ENCODE results near the gene TBC1D22A. TPM values are rescaled to one million over a fixed set of nuclear protein-coding genes. Genes with fewer than 3 reads are reported as not detected.
"Not testable (repeated sequence)": the region's sequence is repeated elsewhere in the genome, so short reads cannot be mapped to it uniquely, and the experiment has no call there.

The TBC1D22A gene
- total RNA-seq, 1 donor from 2014 or later: 12.5 TPM

DNA sequence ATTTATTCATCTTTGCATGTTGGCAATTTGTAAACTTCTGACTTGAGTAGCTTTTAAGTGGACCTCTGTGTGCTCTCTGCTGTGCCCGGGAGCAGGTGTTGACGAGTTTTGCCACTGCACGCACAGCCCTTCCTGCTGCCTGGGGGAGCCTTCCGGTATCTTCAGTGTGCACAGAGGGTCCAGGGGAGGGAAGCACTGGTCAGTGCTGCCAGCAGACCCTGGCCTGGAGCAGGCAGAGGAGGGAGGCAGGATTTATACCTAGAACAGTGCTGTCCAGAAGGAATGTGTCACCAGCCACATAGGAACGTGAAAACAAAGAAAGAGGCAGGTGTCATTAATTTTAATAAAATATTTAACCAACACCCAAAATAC, 403.6 kb downstream of the TBC1D22A start:
- no peak for DNase-seq (ENCODE audit: low read depth in 2 of 2)

DNA sequence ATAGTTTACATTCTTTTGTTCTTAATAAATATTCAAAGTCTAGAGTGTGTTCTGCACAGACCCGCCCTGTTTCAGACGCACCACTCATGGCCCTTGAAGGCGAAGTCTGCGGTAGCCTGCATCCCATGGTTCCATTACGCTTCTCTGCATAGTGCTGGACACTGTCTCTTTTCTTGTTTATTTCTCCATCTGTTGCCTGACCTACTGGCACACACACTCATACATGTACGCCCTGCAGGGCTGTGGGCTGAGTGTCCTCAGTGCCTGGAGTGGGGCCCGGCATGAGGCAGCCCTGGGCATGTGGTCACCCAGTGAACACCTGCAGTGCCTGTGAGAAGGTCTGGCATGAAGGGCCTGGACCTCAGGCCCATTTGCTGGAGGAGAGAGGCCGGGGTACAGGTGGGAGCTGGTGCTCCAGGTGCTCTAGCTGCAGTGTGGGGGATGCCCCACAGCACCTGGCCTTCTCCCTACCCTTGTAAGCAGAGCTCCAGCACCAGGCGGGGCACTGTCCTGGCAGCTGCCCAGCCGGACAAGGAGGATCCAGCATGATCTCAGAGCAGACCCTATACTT, 404.1 kb downstream of the TBC1D22A start:
- DNase-seq (ENCODE audit: low read depth in 2 of 2): no peak

DNA sequence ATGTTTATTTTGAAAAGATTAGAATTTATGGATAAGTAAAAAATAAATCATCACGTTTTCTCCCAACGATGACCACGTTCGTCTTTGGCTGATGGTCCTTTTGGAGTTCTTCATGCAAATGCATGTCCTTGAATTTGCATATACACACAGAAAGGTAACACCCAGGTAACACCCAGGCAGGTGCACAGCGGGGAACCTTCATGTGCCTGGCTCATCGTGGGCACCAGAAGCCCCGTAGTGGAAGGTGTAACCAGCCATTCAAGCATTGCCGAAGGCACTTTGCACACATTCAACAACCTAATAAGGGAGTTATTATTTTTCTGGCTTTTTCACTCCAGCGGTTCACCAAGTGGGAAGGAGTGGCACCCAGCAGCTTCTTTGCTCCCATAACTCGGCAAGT, 404.6 kb downstream of the TBC1D22A start:
- DNase-seq (ENCODE audit: low read depth in 2 of 2): no peak

DNA sequence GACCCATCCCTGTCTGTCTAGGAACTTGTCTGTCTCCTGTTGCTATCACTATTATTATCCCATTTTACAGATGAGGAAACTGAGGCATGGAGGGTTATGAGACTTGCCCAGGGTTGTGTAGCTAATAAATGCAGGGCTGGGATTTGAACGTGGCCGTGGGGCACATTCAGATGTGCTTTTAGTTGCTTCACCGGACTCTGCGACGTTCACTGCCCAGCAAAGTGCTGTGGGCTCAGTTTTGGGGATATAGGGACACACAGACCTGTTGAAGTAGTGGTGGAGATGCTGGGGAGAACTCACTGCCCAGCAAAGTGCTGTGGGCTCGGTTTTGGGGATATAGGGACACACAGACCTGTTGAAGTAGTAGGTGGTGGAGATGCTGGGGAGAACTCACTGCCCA, 405.5 kb downstream of the TBC1D22A start:
- not testable (repeated sequence) for DNase-seq (ENCODE audit: low read depth in 2 of 2)

DNA sequence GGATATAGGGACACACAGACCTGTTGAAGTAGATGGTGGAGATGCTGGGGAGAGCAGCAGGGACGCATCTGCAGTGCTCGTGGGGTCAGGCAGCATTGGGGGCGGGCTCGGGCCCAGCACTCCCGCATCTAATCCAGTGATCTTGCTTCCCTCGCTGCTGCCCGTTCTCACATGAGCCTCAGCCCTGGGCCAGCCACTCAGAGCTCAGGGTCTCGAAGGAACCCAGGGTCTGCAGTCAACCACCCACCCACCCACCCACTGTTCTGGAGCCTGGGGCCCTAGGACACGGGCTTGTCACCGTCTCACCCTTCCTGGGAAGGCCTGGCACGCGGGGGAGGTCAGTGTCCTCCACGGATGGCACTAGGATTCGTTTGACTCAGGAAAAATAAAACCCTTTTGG, 406.0 kb downstream of the TBC1D22A start:
- DNase-seq (ENCODE audit: low read depth in 2 of 2): no peak

DNA sequence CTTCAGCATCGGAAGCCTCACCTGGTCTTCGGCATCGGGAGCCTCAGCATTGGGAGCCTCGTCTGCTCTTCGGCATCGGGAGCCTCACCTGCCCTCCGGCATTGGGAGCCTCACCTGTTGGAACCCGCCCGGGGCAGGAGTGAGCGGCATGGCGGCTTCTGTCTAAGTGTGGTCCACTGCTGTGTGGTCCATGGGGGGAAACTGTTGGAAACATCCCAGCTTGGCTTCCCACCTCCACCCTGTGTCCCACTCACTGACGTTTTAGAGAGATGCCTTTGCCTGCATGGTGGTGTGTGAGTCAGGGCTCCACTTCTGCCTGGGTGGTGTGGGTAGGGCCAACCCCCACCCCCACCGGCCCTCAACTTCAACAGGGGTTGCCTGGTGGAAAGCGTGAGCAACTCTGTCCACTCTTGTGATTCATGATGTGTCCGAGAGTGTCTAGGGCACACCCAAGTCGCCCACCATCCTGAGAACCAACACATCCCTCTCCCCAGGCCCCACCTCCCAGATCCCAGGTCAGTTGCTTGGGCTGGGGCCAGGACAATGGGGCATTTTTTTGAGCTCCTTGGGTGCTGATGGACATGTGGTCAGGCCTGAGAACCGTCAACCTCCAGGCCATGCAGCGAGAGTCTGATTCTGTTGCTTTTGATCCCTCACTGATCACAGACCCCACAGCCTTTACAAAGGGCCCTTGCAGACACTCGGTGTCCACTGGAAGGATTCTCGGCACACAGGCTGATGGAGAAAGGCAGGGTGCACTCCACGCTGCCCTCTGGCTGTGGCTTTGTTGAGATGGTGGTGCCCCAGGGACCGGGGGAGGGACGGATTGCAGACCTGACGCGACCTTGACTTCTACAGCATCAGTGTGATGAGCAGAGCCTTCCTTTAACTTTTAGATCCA, 406.7 kb downstream of the TBC1D22A start:
- peak in 1 of 2 donors; percentile 15 for DNase-seq (ENCODE audit: low read depth in 2 of 2)

DNA sequence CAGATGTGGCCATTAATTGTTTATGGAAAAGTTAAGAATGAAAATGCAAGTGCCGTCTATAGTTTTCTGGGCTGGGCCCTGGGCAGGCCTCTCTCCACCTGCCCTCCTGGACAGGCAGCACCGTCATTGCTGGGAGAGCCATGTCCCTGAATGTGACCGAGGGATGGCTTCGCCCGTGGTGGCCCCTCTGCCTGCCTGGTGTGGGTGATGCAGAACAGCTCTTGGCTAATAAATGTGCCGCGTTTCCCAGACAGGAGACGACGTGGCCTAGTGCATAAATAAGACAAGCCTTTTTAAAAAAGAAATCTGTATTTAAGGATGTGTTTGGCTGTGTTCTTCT, 407.3 kb downstream of the TBC1D22A start:
- no peak for DNase-seq (ENCODE audit: low read depth in 2 of 2)

DNA sequence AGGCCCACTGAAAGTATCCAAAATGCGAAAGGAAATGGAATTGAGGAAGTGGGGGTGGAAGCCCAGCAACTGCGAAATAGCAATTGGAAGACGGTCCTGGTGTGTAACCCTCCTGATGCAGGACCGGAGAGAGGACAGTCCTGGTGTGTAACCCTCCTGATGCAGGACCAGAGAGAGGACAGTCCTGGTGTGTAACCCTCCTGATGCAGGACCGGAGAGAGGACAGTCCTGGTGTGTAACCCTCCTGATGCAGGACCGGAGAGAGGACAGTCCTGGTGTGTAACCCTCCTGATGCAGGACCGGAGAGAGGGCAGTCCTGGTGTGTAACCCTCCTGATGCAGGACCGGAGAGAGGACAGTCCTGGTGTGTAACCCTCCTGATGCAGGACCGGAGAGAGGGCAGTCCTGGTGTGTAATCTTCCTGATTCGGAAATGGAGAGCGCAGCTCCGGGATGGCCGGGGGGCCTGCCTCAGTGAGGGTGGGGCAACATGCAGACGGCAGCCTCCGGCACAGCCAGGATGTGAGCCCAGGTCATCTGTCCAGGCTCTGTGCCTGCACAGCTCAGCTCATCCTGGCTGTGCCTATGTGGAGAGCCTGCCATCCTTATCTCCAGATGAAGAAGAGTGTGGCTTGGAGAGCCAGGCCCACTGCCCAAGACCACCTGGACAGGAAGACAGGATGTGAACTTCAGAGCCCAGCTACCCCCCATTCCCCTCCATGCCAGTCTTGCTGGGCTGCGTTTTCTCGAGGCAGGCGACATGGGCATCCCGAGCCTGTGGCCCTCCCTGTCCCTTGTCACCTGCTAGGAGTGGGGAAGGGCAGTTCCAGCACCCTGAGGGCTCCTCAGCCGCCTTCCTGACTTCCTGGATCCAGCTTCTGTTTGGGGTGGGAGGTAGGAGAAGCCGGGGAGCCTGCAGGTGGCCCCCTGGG, 408.3 kb downstream of the TBC1D22A start:
- not testable (repeated sequence) for DNase-seq (ENCODE audit: low read depth in 2 of 2)

DNA sequence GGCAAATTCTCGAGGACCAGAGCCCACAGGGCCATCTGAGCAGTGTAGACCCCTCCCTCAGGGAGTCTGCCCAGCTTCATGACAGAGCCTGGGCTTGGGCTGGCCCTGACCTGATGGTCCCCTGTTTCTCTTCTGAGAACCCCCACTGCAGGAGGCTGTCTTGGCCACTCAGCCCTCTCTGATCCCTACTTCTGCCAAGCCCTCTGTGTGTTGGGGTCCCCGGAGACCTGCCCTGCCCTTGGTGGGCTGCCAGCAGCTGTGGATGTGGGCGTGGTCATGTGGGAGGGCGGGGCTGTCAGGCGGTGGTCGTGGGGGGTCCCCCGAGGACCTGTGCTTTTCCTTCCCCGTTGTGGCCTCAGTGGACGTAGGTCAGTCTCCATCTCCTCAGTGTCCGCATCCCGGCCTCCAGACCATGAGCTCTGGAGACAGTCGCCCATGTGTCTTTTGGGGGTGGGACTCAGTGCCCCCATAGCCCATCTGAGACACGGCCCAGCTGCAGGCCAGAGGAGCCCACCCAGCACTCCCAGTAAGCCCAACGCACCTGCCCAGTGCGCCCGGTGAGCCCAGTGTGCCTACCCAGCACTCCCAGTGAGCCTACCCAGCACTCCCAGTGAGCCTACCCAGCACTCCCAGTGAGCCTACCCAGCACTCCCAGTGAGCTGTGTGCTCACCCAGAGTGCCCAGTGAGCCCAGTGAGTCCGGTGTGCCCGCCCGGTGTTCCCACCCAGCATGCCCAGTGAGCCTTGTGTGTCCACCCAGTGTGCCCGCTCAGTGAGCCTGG, 409.2 kb downstream of the TBC1D22A start:
- no peak for DNase-seq (ENCODE audit: low read depth in 2 of 2)

DNA sequence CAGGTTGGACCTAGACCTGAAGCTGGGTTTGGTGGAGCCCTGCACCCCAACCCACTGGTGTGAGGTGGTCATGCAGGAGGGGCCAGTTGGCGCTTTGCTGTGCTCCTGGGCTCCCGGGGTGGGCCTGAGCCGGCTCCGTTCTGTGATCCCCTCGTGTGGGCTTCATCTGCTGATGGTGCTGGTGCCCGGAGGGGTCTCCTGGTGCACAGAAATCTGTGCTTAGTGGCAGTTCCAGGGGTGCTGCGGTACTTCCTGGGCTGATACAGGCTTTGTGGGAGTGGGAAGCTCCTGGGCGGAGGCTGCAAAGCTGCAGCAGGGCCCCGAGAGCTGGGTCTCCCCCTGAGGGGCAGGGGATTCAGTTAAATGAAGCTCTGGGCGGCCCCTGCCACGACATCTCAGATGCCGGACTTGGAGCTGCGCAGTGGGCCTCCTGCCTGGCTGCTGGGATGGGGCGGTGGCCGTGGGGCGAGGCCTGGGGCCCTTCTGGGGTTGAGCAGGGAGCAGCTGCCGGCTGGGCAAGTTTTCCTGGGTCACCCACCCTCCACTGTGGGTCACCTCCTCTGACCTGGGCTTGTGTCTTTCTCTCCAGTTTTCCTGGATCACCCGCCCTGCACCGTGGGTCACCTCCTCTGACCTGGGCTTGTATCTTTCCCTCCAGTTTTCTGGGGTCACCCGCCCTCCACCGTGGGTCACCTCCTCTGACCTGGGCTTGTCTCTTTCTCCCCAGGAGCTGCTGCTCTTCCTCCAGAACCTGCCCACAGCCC, 410.5 kb downstream of the TBC1D22A start:
- DNase-seq (ENCODE audit: low read depth in 2 of 2): no peak

DNA sequence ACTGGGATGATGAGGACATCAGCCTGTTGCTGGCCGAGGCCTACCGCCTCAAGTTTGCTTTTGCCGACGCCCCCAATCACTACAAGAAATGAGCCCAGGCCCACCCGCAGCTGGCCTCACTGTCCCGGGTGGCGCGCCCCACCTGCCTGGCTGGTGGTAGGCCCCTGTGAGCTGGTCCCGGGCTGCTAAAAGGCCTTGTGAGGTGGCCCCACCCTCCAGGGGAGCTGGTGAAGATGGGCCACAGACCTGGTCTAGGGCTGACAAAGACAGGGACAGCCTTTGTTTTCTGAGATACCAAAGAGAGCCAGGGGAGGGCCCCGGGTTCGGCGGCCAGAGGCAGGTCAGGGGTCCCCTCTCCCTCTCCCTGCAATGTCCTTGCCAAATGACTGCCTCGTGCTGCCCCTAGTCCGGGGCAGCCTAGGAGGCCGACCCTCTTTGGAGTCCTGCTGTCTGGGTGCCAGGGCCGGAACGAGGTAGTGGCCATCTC, 411.1 kb downstream of the TBC1D22A start:
- DNase-seq (ENCODE audit: low read depth in 2 of 2): no peak

DNA sequence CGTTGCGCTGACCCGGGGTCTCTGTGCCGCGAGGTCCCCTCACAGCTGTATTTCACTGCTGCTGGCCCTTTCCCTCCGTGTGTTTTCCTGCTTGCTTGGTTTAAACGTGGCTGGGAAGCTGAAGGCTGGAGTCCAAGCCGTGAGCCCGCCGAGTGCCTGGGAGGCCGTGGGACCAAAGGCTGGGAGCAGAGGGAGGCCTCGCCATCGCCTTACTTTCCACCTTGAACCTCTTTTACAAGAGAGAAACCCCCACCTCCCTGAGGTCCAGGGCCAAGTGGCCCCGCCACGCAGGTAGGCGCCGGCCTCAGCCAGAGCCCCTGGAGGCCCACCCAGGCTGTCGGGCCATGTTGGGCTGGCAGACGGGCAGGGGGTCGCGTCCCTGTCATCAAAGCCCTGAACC, 411.6 kb downstream of the TBC1D22A start:
- DNase-seq (ENCODE audit: low read depth in 2 of 2): no peak

DNA sequence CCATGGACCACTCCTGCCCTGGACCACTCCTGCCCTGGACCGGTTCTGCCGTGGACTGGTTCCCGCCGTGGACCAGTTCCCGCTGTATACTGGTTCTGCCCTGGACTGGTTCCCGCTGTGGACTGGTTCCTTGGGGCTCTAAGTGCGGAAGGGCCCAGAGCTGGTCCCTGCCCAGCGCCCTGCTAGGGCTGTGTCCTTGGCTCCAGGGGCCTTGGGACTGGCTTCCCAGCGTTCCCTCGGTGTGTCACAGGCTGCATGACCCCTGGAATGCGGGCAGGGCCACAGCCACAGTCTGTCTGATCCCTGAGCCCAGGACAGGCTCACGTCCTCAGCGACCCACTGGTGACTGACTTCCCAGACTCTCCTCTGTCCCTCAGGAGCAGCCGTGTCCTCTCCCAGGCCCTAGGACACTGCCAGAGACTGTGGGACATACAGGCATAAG, 412.2 kb downstream of the TBC1D22A start:
- no peak for DNase-seq (ENCODE audit: low read depth in 2 of 2)

DNA sequence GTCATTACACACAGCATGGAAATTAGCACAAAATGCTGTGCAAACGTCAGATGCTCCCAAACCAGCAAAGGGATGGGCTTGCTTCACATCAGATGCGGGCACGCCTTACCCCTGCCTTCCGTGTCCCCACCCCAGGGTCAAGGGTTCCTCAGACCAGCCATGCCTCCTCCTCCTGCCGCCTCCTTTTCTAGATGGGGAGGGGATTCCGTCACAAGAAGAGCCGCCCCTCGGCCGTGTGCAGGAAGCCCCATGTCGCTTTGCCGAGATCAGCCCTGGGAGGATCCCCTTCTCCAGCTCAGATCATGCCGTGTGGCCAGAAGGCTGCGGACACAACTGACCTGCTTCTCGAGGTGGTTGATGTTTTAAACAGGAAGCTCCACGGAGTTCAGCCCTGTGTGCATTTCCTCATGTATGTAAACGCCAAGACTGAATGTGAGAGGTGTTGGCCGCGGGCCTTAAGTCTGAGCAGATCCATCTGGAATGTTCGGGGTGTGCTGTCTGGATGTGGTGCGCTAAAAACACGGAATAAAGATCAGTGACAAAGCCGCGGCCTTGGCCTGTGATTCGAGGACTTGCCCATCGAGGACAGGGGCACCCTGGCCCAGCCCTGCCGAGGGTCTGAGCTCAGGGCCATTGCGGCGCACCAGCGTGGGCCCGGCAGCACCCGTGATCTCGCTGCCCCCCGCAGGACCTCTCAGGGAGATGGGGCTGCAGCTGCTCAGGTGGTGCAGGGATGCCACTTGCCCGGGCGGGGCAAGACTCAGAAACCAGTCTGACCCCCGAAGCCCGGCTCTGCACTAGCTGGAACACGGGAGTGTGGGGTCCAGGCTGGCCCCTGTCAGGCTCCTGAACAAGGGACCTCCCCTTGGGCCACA, 412.9 kb downstream of the TBC1D22A start:
- no peak for DNase-seq (ENCODE audit: low read depth in 2 of 2)

DNA sequence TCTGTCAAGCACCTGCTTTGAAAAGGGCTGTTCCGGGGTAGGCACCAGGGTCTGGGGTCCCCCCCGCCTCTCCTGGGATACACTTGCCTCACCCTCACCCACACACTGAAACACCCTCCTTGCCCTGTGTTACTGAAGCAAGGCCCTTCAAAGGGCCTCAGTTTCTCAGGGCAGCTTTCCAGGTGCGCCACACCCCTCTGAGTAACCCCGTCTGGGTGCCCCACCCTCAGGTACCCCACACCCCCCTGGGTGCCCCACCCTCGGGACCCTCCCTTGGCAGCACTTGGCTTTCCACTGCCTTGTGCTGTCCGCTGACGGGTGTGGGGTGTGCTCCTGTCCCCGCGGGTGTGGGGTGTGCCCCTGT, 413.6 kb downstream of the TBC1D22A start:
- DNase-seq (ENCODE audit: low read depth in 2 of 2): no peak

DNA sequence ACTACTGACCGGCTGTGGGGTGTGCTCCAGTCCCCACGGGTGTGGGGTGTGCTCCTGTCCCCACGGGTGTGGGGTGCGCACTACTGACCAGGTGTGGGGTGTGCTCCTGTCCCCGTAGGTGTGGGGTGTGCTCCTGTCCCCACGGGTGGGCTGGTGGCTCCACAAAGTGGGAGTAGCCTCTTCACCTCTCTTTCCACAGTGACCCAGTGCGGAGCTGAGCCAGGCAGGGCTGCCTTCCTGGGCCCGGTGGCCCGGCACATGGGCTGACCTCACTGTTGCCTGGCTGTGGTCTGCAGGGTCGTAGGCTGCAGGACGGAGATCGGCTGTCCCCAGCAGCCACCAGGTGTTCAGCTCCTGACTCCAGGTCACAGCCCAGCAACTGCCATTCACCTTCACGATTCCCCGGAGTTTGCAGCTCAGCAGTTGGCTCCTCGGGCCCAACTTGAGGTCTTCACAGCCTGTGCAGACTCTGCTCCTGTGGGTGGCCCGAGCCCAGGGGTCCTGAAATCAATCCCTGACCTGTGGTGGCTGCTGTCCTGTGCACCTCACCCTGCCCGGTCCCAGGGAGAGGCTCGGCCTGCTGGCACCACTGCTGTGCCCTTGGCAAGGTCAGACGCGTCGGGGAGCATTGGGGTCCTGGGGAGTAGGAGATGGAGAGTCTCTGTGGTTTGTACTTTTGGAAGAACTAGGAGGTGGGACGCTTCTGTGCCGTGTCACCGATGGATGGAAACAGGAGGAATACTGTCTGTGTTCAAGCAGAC, 414.3 kb downstream of the TBC1D22A start:
- DNase-seq (ENCODE audit: low read depth in 2 of 2): no peak

DNA sequence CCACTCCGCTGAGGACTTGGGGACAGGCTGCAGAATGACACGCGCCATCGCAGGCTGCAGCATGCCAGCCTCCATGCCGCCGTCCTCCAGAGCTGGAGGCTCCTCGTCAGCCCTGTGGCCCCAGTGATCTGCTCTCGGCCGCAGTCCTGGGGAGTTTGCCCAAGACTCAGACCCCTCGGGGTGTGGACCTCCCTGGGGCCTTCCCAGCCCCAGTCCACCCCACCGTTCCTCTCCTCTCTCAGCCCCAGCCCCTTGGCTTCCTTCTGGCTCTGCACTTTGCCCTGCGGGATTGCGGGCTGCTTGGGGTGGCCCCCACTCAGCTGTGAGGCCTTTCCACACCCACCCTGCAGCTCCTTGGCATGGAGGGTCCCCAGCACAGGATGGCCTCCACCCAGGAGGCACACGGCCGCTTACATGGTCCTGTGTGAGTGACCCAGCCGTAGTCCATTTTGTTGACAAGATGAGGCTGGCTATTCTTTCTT, 414.9 kb downstream of the TBC1D22A start:
- no peak for DNase-seq (ENCODE audit: low read depth in 2 of 2)

DNA sequence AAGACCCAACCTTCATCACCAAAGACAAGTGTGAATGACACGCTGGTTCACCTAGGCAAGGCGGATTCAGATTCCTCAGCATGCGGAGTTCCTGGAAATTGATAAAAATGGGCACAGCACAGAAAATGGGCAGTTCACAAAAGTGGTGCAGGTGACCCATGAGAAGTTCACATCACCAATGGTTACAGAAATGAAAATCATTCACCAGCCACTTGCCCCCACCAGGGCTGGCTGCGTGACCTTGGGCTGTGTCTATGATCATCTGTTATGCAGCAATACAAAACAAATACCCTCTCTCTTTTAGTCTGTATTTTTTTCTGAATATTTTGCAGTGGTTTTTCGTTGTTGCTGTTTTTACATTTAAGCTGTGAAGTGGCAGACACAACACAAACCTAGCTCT, 415.9 kb downstream of the TBC1D22A start:
- DNase-seq (ENCODE audit: low read depth in 2 of 2): no peak

DNA sequence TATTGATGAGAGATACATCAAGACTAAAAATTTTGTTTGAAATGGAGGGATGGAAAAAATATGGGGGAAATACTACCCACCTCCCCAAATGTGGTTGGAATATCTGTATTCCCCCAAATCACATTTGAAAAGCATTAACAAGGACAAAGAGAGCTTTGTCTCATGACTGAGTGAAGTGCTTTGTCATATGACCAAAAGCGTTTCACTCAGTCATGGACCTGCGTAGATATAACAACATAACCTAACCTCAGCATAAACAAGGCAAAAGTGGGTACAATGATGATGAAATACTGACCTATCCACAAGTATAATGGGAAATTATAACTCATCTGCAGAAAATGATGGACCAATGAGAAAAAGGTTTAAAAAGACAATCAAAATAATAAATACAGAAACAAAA, 418.3 kb downstream of the TBC1D22A start:
- DNase-seq (ENCODE audit: low read depth in 2 of 2): no peak

Measured in dermis microvascular lymphatic vessel endothelial cell (primary cell).